NCI-H82 treated with DMSO at 0.1 percent for 48 hours (cell line): ENCODE measurements around the gene FSTL5.

ENCODE experiments used
- DNase-seq: peaks from one replicate; lab custom pipeline; 2025; ENCODE audit not compliant: unreplicated experiment; lab: John Stamatoyannopoulos, UW

The FSTL5 gene

GRCh38 chr4:161604516-161605300 is 559.1 kb downstream of the FSTL5 start:
- no peak for DNase-seq

GRCh38 chr4:161601011-161601410 is 562.8 kb downstream of the FSTL5 start:
- no peak for DNase-seq

DNA sequence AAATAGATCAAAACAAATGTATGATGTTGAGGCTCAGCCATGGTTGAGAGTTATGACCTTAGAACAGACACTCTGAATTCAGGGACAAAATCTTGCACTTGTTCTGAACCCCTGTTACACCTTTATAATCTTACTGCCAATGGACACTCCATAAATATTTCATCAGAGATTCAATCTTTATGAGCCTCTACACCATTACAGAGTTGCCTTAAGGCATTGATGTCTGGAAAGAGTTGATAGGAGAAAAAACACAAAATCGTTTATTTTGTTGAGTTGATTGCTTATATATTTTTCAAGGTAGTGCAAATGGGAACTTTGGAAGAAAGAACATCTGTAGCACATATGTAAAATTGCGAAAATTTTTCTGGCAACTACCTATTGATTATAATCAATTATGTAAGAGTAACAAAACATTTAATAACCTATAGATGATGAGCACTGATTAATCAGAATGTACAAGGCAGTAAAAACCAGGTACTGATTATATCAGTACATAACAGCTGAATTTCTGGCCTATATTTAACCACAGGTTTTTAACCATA is 568.5 kb downstream of the FSTL5 start:
- DNase-seq, result no peak

GRCh38 chr4:161585011-161585410 is 578.8 kb downstream of the FSTL5 start:
- no peak for DNase-seq

DNA sequence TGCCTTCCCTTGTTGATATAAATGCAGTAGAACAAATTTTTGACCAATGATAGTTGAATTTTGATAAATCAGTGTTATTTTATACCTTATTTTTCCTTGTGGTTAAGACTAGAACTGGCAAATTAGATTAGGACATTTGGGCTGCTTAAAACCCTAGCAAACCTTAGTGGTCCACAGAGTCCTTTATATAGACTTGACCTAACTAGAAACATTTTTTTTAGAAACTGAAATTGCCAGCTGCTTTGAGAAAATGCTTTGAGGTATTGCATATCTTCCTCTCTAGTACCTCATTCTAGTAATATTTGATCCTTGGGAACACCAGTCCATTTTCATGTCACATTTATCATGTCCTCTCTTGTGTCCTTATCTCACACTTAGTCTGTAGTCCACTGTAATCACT is 580.3 kb downstream of the FSTL5 start:
- DNase-seq, result no peak

GRCh38 chr4:161581262-161582230 is 582.3 kb downstream of the FSTL5 start:
- DNase-seq, result no peak

DNA sequence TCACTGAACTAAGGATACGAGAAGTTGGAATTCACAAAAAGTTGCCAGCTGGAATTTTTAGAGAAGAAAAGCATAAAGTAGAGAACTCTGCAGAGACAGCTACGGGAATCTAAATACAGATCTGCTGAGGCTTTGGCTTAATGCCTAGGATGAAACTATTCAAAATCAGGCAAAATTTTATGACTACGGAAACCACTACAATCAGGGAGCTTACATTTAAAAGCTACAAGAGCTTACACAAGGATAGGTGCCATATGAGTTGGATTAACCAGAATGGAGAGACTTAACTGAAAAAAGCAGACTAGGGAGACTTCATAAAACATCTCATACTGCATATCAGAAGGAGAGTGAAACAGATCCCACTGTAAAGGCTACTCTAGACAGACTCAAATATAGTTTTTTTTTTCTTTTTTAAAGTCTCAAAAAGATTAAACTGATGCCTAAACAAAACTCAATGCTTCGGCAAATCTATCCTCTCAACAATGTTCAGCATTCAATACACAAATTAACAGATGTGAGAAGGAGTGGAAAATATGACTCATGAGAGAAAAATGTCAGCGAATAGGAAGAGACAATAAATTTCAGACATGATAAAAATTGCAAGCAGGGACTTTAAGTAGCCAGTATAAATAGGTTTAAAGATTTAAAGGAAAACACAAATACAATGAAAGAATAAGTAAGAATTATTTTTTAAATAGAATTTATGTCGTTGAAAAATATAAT is 586.1 kb downstream of the FSTL5 start:
- no peak for DNase-seq

DNA sequence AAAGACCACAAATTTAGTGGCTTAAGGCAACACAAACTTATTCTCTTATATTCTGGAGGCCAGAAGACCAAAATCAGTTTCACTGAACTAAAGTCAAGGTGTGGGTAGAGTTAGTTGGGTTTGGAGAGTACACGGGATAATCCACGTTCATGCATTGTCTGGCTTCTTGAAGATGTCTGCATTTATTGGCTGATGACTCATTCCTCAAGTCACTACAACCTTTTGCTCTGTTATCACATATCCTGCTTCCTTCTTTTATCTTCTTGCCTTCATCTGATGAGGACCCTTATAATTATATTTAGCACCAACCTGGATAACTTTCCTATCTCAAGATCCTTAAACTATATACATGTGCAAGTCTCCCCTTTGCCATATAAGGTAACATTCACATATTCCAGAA is 590.0 kb downstream of the FSTL5 start:
- no peak for DNase-seq

DNA sequence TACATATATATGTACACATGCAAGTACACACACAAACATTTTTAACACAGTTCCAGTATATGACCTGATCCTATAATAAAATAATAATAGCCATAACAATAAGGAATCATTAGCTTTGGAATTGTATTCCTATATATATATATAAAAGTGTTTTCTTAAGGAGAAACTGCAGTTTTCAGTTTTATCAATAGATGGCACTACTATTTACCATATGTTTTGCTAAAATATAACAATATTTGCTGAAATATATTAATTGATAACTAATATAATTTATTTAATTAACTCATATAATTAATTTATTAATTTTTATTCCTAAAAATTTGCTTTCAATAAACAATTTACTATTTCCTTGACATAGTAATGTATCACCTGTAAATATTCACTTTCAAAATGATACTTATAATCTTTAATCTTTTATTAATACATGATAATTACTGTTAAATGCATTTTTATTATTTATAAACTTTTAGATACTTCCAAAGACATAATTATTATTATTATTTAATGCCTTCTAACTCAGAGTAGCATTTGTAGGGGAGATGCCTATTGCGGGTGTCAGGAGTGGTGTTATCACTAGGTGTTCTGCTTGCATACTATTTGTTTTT is 599.5 kb downstream of the FSTL5 start:
- no peak for DNase-seq

DNA sequence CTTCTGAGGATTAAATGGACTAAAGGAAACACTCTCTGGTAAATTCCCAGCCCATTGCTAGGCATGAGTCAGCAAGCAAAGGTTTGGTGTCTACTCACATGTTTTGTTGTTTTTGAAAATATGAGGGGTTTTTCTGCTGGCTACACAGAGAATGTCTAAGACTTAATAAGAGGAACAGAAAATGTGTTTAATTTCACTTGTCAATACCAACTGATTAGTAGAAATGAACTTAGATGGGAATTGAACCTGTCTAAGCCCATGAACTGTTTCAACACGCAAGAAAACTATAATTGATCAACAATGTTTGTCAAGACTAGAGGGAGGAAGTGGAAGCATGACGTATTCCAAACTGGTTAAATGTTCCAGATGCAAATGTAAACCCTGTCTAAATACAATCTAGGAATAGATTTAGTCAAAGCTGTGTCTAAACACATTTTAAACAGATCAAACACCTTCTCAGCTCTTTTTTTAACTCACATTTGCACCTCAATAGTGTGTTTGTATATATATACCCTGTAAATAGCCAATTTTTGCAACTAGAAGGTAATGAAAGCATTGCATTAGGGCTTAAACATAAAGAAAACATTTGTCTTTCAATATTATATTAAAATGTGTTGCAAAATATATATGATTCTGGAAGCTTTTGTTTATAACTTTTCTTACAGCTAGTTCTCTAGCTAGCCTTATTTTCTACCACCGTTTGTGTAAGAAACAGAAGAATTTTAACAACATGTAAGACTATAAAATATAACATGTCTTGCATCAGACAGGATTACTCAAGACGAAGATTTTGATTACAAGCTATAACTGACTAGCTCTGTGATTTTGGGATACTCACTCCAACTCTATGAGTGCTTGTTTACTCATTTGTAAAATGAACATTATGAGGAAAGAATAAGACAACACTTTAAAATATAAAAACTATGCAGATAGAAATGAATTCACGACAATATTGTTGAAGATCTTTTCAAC is 607.8 kb downstream of the FSTL5 start:
- no peak for DNase-seq

- no peak for DNase-seq
Measured at GRCh38 chr4:161554372-161554990, 609.3 kb downstream of the FSTL5 start.

GRCh38 chr4:161546902-161547301 is 616.9 kb downstream of the FSTL5 start:
- DNase-seq, result no peak

- DNase-seq, result no peak
Measured at GRCh38 chr4:161540265-161540664, 623.5 kb downstream of the FSTL5 start.

DNA sequence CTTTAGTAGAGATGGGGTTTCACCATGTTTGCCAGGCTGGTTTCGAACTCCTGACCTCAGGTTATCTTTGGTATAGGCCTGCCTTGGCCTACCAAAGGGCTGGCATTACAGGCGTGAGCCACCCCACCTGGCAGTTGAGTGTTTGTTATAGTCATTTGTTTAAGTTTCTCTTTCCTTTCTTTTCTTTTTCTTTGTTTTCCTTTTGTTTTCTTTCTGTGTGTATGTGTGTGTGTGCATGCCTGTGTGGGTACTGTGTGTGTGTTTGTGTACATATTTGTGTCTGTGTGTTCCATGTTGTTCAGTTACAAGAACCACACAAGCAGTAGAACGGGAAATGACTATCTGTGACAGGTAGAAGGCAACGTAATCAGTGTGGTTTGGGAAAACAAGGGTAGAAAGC is 624.9 kb downstream of the FSTL5 start:
- DNase-seq, result no peak

DNA sequence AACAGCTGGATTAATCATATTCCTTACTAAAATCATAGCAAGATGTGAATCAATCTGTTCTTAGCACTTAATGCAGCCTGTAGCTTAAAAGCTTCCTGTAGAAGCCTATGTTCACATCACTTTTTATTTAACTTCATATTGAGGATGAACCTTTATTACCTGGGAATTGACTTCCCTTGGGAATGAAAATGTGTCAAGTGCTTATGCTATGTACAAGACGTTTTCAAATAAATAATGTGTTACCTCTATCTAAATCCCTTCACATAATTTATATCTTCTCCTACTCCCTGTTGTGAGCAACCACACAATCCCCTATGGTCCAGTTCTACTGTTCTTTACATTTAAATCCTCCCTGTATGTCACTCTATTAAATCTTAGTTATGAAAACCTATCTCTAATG is 633.1 kb downstream of the FSTL5 start:
- DNase-seq, result no peak

GRCh38 chr4:161525121-161525520 is 638.7 kb downstream of the FSTL5 start:
- no peak for DNase-seq

DNA sequence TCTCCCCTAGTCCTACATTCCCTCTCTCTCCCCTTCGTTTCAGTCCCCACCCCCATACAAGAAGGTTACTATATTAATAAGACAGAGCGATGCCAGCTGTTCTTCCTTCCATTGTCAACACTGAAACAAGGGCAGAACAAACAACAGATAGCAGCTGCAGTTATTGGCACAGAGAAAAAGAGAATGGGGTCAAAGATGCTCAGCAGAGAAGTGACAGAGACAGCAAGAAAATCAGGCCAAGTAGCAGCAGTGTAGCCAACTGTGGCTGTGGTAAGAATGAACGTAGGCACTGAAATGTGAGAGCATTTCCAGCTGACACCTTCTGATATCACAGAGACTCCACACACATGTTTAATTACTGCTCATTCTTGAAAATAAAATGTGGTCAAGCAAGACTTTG is 641.8 kb downstream of the FSTL5 start:
- no peak for DNase-seq

- DNase-seq, result no peak
Measured at GRCh38 chr4:161519611-161520010, 644.2 kb downstream of the FSTL5 start.

DNA sequence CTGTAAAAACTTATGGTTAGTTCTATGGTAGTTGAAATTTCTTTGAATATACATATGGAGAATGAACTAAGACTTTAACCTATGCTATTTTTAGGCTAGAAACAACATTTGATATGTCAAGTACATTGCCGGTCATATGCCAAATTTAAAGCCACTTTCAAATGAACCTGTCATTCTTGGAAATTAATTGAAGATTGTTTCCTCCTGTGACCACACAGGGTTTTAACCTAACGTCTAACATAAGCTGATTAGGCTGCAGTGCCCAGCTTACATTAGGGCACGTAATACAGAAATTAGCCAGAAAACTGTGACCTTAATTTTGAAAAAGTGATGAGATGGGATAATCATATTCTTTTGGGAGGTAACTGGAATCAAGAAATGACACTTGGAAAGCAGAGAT is 645.9 kb downstream of the FSTL5 start:
- DNase-seq, result no peak
